SIG-M5 (cell line): ENCODE results near the gene ACAP3.

Experiments used
- DNase-seq: peaks from one replicate; lab custom pipeline; 2025; lab: John Stamatoyannopoulos, UW

ACAP3 gene

DNA sequence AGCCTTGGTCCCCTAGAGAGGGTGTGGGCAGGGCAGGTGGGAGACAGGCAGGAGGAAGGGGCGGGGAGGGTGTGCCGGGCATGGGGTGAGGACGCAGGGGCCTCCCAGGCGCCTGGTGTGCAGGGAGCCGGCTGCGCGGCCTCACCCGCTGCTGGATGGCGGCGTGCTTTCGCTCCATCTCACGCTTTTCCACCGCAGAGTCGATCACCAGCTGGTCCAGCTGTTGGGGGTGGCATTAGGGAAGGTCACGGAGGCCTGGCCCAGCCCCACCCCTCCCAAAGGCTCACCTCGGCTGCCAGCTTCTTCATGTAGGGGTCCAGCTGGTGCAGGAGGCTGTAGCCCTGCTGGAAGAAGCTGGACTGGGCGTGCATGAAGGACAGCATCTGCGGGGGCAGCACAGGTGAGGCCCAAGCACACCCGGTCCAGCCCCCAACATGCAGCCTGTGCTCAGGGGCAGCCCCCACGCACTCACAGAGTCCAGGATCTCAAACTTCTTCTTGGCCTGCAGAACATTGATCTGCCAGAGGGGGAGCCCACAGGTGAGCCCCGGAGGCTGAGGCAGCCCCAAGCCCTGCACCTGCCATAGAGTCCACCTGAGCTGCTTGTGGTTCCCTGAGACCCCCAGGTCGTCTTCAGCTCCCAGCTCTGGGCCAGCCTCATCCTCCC is 7.9 kb downstream of the ACAP3 start:
- no peak for DNase-seq

- no peak for DNase-seq
Observed at GRCh38 chr1:1298861-1299685, 8.7 kb downstream of the ACAP3 start.

DNA sequence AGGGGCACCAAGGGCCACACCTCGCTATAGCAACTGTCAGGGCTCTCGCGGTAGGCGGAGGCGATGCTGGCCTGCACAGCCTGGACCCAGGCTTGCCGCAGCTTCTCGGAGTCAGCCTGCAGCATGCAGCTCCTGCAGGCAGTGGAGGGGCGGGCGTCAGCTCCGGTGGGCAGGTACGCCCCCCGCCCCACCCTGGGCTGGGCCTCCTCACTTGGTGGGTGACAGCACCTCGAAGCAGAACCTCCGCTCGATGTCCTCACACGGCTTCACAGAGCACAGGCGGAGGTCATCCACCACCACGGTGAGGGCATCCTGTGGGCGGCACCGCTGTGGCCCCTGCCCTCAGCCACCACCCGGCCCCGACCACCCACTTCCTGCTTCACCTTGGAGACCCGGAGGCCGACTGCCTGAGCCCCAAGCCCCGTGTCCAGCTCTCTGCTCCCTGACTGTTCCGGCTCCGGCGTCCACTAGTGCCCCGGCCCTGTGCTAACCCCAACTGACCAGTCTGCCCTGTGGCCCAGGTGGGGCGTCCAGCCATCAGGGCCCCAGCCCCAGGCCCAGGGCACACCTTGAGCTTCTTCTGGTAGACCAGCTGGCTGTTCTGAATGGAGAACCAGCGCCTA is 9.8 kb downstream of the ACAP3 start:
- no peak for DNase-seq

GRCh38 chr1:1296070-1297061 is 11.4 kb downstream of the ACAP3 start:
- no peak for DNase-seq

DNA sequence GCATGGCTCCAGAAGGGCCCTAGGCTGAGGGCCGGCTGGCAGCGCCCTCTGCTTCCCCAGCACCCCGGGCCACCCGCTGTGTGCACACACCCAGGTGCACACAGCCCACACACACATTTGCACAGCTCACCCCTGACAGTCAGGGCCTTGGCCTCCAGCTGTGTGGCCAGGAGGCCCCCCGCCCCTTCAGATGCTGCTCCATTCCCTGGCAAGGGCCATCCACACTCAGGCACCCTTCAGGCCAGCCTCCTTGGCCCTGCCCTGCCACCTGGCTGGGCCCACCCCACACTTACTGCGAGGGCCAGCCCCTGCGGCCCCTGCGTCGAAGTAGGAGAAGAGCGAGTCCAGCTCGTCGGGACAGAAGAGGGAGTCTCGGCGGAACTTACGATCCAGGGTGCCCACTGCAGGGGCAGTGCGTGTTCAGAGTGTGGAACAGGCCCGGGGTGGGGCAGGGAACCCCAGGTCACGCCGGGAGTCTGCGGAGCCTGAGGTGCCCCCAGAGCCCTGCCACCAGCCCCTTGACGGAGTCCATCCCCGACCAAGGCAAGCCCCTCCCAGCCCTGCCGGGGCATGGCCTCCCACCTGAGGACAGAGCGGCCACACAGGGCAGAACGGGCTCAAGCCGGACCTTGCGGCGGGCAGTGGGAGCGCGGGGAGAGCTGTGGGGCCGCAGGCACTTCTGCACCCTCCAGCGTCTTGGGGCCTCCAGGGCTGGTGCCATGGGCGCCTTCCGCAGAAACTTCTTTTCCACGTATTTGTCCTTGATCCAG is 12.4 kb downstream of the ACAP3 start:
- no peak for DNase-seq

GRCh38 chr1:1294250-1294890 is 13.4 kb downstream of the ACAP3 start:
- DNase-seq = no peak

DNA sequence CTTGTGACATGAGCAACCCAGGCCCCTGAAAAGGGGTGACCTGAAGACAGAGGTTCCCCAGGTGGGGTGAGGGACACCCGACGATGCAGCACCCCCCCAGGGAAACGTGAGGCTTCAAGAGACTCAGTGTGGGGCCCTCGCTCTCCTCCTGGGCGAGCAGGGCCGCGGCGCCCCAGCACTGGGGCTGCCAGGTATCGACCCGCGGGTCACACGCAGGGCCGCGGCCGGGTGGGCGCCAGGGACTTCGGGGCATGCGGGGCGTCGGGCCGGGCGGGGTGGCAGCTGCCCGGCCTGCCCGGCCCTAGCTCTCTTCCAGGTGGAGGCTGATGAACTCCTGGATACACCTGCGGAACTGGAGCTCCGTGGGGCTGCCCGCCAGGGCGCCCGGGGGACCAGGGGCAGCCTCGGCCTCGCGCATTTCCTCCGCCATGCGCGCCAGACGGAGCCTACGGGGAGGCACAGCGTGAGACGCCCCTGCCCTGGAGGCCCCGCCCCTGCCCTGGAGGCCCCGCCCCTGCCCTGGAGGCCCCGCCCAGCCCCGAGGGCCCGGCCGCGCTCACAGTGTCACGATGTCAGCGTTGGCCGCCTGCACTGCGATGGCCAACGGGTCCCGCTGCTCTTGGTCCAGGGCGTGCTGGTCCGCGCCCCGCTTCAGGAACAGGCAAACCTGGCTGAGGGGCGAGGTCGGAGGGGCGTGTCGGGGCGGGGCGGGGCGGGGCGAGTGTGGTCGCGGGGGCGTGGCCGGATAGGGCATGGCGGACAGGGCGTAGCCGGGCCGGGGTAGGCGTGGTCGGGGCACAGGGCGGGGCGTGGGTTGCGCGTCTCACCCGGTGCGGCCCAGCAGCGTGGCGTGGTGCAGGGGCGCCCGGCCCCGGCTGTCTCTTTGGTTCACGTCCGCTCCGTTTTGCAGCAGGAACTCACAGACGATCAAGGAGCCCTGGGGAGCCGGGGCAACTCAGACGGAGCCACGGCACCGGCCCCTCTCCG is 14.2 kb downstream of the ACAP3 start:
- no peak for DNase-seq

- DNase-seq = no peak
Observed at GRCh38 chr1:1292851-1293250, 14.9 kb downstream of the ACAP3 start.

GRCh38 chr1:1292442-1292779 is 15.3 kb downstream of the ACAP3 start:
- no peak for DNase-seq

DNA sequence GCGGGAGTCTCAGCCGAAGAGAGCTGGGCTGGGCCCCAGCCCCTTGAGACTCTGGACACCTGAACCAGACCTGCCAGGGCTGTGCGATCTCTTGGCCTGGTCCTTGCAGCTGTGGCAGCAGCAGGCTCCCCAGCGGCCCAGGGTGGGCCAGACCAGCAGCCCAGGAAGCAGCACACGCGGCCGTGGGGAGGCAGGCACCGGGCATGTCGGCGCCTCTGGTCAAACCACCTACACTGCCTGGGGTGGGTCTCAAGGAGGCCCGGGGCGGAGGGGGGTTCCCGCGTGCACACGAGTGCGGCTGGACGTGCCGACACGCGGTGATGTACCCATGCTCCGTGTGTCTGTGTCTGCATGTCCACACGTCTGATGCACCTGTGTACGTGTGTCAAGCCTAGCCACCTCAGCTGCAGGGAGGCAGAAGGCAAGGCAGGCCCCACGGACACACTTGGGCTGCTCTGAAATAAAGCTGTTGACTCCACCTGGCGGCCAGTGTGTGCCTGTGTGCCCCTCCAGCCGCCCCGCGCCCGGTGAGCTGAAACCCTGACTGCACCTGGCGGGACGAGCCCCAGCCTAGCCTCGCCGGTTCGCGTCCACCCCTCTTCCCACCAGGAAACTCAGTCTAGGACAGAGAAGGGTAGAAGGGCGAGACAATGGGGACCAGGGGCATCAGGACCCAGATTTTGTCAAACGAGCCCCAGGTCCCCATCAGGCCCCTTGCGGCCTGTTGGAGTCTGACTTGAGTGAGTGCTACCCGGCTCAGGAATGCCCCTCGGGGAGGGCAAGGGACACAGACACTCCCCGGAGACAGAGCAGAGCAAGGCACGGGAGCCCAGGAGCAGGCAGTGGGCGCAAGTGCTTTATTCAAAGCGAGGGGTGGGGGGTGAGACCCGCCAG is 15.9 kb downstream of the ACAP3 start:
- no peak for DNase-seq

- DNase-seq = no peak
Observed at GRCh38 chr1:1291023-1291528, 16.7 kb downstream of the ACAP3 start.

DNA sequence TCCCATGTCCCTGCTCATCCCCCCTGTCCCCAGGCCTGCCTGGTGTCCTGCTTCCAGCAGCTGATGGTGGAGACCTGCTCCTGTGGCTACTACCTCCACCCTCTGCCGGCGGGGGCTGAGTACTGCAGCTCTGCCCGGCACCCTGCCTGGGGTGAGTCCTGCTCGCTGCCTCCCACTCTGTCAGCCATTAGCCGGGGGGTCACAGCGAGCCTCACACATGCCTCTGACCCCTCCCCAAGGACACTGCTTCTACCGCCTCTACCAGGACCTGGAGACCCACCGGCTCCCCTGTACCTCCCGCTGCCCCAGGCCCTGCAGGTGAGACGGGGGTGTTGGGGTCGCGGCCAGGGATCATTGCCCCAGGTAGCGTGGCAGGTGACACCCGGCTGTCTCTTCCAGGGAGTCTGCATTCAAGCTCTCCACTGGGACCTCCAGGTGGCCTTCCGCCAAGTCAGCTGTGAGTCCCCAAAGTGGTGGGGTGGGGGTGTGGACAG is 17.4 kb downstream of the ACAP3 start:
- no peak for DNase-seq

DNA sequence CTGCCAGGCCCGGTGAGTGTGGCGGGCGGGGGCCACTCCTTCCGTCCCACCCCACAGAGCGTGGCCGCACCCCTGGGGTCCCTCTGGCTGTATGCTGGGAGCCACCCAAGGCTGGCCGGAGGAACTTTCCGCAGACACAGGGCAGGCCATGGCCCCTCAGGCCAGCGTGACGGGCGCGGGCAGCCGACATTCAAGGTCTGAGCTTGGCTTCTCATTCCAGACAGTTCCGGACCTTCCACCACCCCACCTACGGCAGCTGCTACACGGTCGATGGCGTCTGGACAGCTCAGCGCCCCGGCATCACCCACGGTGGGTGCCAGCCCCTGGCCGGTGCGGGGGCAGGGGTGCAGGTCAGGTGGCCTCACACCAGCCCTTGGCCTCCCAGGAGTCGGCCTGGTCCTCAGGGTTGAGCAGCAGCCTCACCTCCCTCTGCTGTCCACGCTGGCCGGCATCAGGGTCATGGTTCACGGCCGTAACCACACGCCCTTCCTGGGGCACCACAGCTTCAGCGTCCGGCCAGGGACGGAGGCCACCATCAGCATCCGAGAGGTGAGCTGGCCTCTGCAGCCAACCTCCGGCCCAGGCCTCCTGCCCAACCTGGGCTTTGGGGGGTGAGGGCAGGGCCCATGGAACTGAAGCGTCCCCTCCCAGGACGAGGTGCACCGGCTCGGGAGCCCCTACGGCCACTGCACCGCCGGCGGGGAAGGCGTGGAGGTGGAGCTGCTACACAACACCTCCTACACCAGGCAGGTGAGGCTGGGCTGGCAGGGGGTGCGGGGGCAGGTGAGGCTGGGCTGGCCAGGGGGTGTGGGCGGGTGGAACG is 20.2 kb downstream of the ACAP3 start:
- DNase-seq = no peak

DNA sequence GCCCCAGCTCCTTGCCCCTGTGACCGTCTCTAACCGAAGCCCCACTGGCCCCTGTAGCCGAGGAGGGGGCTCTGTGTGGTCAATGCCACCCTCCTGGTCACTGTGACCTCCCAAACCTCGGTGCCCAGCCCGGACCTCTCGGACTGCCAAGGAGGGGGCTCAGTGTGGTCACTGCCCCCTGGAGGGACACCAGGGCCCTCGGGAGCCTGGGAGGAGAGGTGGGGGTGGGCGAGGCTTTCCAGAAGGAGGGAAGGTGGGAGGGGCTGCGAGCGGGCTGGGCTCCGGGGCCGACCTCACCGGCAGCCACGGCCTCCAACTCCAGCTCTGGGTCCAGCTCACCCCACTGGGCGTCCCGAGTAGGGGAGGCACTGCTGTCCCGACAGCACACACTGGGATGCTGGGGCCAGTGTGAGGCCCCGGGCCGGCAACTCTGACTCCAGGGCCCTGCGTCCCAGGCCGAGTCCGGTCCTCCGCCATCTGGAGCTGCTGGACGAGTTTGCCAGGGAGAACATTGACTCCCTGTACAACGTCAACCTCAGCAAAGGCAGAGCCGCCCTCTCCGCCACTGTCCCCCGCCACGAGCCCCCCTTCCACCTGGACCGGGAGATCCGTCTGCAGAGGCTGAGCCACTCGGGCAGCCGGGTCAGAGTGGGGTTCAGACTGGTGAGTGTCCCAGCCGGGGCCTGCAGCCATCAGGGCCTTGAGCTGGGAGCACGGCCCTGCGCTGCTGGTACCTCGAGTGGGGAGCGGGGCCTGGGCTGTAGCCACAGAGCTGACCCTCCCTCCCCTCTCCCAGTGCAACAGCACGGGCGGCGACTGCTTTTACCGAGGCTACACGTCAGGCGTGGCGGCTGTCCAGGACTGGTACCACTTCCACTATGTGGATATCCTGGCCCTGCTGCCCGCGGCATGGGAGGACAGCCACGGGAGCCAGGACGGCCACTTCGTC is 21.1 kb downstream of the ACAP3 start:
- no peak for DNase-seq

- DNase-seq = no peak
Observed at GRCh38 chr1:1285611-1286311, 22.0 kb downstream of the ACAP3 start.
